ENCODE results near the gene SF3B4. TPM values are rescaled to one million over a fixed set of nuclear protein-coding genes. Genes with fewer than 3 reads are reported as not detected.

The SF3B4 gene
- total and polyA plus RNA-seq, 2 of the 13 experiments (the other 11 are each of a cell fraction or from before 2014, with no cell fraction given) = 13.8 to 14.8 TPM

- no peak for TF ChIP-seq ZNF740 (CRISPR knock-in tag; IDR thresholded peaks at IDR 0.05)
- no peak; the same call in 1 of the 2 replicates for TF ChIP-seq THAP7 (CRISPR knock-in tag; IDR thresholded peaks at IDR 0.05)
- 0 out of 2 replicates have a peak, but pooled peaks have one; percentile 45 for TF ChIP-seq ZNF280B (CRISPR knock-in tag; IDR thresholded peaks at IDR 0.05; ENCODE audit: borderline replicate concordance)
- TF ChIP-seq AFF4 (CRISPR knock-in tag; IDR thresholded peaks at IDR 0.05) = peak; percentile 96
- TF ChIP-seq ONECUT2 (CRISPR knock-in tag; IDR thresholded peaks at IDR 0.05) = no peak
- no peak for TF ChIP-seq ZBTB4 (CRISPR knock-in tag; IDR thresholded peaks at IDR 0.05; ENCODE audit: borderline replicate concordance)
- TF ChIP-seq GLI4 (CRISPR knock-in tag; IDR thresholded peaks at IDR 0.05; ENCODE audit: borderline replicate concordance) = peak; percentile 93; the same call in 1 of the 2 replicates
- TF ChIP-seq GATAD2A (CRISPR knock-in tag; IDR thresholded peaks at IDR 0.05) = no peak
- no peak for TF ChIP-seq PRPF4 (IDR thresholded peaks at IDR 0.05; ENCODE audit: low read depth, low read length, poor library complexity, severe bottlenecking)
- no peak for TF ChIP-seq THAP8 (CRISPR knock-in tag; IDR thresholded peaks at IDR 0.05; ENCODE audit: borderline replicate concordance)
- no peak for TF ChIP-seq SIN3B (IDR thresholded peaks at IDR 0.05; ENCODE audit: low read length)
- TF ChIP-seq ZNF766 (CRISPR knock-in tag; IDR thresholded peaks at IDR 0.05; ENCODE audit: borderline replicate concordance) = no peak
- no peak for TF ChIP-seq NR2C2 (CRISPR knock-in tag; IDR thresholded peaks at IDR 0.05; ENCODE audit: borderline replicate concordance)
- no peak for TF ChIP-seq SOX6 (IDR thresholded peaks at IDR 0.05)
- peak; percentile 19; the same call in 1 of the 2 replicates for TF ChIP-seq SOX6 (CRISPR knock-in tag; IDR thresholded peaks at IDR 0.05)
Measured at GRCh38 chr1:149887456-149888246, 40.0 kb downstream of the SF3B4 start (continued).

Data from HepG2 (cell line).